C4-2B (cell line): ENCODE results near the gene KIZ.

Experiments used
- H3K27ac ChIP-seq: fragments of 450-650 bp; 2 replicates; pipeline ENCODE4 v1.5.1; 2017
- ZFX ChIP-seq: fragments of 450-650 bp; IDR thresholded peaks from 2 replicates; pipeline ENCODE4 v1.6.1; 2017
- TF ChIP-seq, protein P1 (sequence below): fragments of 450-650 bp; conservative IDR thresholded peaks from 2 replicates; pipeline ENCODE4 v1.5.1; 2017; ENCODE audit warnings: mild to moderate bottlenecking

KIZ gene, protein sequence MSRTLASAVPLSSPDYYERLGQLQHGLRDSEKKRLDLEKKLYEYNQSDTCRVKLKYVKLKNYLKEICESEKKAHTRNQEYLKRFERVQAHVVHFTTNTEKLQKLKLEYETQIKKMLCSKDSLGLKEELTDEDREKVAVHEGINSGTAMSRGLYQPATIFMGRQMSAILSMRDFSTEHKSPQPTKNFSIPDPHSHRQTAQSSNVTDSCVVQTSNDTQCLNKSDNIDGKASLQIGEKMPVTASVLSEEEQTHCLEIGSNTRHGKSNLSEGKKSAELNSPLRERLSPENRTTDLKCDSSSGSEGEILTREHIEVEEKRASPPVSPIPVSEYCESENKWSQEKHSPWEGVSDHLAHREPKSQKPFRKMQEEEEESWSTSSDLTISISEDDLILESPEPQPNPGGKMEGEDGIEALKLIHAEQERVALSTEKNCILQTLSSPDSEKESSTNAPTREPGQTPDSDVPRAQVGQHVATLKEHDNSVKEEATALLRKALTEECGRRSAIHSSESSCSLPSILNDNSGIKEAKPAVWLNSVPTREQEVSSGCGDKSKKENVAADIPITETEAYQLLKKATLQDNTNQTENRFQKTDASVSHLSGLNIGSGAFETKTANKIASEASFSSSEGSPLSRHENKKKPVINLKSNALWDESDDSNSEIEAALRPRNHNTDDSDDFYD

DNA sequence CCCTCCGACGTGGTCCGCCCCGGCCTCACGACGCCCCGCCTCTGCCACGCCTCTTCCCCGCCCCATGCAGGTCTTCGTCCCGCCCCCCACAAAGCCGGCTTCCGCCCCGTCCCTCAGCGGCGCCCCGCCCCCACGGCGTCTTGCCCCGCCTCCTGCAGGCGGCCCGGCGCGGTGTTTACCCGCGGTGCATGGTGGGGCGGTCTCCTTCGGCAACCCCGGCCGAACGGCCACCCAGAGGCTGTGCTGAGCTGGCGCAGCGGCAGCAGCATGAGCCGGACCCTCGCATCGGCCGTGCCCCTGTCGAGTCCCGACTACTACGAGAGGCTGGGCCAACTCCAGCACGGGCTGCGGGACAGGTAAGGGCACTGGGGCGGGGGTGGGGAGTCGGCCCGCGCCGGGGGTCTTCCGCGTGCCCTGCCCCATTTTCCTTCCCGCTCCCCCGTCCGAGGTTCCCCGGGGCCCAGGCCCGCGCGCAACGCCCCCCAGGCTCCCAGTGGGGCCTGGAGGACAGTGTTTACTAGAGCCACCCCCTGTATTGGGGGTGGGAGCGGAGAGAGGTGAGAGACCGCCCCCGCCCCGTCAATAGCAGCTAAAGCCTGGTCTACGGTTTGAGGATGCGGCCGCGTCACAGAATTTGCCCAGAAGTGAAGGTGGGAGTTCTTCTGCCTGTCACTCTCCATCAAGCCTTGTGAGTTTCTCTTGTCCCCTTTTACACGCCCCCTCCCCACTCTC is at the start of gene KIZ:
Gene KIZ, plus strand, starts transcription at position 234 of the 732 bp plus-strand sequence. Its CDS starts 34 bp downstream, at position 268.
- peak; percentile 37 for TF ChIP-seq ZFX
- TF ChIP-seq, protein P1, sequence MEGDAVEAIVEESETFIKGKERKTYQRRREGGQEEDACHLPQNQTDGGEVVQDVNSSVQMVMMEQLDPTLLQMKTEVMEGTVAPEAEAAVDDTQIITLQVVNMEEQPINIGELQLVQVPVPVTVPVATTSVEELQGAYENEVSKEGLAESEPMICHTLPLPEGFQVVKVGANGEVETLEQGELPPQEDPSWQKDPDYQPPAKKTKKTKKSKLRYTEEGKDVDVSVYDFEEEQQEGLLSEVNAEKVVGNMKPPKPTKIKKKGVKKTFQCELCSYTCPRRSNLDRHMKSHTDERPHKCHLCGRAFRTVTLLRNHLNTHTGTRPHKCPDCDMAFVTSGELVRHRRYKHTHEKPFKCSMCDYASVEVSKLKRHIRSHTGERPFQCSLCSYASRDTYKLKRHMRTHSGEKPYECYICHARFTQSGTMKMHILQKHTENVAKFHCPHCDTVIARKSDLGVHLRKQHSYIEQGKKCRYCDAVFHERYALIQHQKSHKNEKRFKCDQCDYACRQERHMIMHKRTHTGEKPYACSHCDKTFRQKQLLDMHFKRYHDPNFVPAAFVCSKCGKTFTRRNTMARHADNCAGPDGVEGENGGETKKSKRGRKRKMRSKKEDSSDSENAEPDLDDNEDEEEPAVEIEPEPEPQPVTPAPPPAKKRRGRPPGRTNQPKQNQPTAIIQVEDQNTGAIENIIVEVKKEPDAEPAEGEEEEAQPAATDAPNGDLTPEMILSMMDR: peak; percentile 39
- H3K27ac ChIP-seq: peak within 1 kb of the TSS; percentile 80

DNA sequence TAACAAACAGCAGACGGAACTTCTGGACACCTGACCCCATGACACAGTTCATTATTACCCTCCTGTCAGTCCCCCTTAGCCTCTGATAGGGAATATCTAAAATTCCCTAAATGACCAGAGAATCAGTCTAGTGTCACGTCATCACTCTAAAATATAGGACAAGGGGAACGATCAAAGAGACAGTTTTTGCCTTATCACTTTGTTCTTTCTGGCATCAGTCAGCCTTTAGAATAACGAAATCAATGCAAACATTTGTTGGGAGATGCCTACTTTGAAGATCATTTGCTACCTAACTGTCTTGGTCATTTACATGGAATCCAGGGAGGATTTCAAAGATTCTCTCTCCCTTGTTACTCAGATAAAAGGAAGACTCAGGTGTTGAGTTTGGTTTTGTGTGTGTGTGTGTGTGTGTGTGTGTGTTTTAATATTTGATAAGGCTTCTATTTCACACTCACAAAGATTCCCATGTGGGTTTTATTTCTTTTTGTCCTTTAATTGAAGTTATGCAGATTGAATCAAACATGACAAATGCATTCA is 48.0 kb upstream of the KIZ start:
- TF ChIP-seq, protein P1: no peak
- TF ChIP-seq ZFX: no peak
- no peak overlapping the region for H3K27ac ChIP-seq

DNA sequence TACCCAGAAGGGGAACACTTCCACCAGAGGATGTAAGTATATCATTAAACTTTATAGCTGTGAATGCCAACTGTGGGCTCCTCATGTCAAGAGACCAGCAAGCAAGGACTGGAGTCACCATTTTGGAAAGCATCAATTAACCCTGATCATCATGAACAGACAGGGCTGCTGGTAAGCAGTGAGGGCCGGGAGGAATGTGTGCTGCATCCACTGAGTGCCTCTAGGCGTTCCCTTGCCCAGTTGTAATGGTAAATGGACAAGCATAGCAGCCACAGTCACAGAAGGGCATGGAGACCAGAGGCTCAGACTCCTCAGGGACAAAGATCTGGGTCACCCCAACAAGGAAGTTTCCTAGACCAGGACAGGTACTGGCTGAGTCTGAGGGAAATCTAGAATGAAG is 43.3 kb upstream of the KIZ start:
- no peak overlapping the region for H3K27ac ChIP-seq
- TF ChIP-seq, protein P1: no peak
- TF ChIP-seq ZFX: no peak

DNA sequence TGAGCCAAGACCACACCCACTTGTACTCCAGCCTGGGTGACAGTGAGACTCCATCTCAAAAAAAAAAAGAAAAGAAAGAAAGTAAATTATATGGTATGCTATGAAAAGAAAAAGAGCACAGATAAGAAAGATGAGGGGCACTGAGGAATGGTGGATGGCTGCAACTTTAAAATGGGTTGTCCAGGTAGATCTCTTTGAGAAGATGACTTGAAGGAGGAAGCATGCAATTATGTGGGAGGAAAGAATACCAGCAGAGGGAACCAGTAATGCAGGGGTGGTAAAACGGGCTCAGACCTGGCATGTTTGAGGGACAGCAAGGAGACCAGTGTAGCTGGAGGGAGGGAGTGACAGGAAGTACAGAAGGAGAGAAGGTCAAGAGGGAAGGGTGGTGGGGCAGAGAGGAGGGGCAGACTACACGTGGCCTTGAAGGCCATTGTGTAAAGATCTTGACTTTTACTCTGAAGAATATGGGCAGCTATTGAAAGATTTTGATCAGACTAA is 42.0 kb upstream of the KIZ start:
- no peak overlapping the region for H3K27ac ChIP-seq
- TF ChIP-seq, protein P1: no peak
- TF ChIP-seq ZFX: no peak

DNA sequence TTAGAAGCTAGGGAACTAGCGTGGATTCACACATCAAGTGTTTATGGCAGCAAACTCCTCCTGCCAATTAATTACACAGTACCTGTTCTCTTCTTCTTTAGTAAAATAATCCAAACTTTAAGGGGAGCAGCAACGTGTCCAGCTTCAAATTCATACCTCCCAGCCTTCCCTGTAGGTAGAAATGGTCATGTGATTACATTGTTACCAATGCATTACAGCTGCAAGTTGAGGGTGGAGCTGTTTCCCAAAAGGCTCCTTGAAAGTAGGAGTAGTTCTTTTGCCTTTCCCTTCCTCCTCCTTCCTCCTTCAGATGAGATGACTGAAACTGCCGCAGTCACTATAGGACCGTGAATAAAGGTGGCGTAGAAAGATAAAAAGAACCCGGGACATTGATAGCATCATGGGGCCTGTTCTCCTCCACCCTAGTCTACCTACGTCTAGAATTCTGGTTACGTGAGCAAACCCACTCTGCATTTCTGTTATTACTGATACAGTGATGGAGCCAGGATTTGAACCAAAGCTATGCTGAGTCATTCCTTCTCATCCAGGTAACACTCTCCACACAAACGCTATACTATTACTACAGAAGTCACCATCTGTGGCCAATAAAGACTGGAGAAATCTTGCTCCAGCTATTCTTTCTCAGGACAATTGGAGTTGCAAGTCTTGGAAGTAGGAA is 37.9 kb upstream of the KIZ start:
- no peak for TF ChIP-seq ZFX
- H3K27ac ChIP-seq: no peak overlapping the region

DNA sequence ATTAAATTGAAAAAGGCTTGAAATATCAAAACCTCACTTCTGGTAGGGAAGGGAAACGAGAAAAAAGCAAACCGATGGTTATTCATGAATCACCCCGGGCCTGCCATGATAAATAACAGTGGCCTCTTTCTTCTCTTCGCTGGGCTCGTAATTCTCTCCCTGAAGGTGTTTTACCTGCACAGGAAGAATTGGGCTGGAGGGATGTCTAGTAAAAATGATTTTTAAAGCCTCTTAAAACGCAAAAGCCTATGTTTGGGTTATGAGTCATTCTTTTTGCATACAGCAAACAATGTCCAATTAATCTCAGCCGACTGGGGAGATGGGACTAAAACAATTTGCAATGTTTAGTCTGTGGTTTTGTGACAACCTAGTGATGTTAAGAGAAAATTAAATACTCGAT is 36.5 kb upstream of the KIZ start:
- no peak overlapping the region for H3K27ac ChIP-seq
- TF ChIP-seq, protein P1: no peak
- TF ChIP-seq ZFX: no peak

DNA sequence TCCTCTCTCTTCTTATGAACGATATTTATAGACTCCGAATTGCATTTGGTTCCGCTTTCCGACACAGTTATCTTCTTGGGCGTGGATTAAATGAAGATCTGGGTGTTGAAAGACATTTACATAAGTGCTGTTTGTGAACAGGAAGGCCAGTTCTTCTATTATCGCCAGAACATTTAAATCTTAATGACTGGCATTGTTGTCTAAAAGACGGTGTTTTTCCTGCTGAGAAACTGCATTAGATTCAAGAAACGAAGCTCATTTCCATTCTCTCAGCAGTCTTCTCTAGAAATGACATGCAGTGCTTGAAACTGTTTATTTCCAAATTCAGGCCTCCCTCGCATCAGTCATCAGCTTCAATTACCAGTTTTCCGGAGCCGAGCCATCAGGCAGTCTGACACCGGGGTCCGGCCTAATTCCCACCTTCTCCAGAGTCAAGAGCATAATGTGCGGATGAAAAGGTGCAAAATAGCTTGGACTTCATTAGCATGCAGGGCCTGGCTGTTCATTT is 35.7 kb upstream of the KIZ start:
- H3K27ac ChIP-seq: no peak overlapping the region

More for the DNA sequence above, 35.7 kb upstream of the KIZ start:
- TF ChIP-seq, protein P1: no peak
- no peak for TF ChIP-seq ZFX
